K562 (cell line): ENCODE measurements around the gene TBC1D17. TPM values are rescaled to one million over a fixed set of nuclear protein-coding genes. Genes with fewer than 3 reads are reported as not detected.

Experiments used
- ATAC-seq: fragments of 200-7000 bp; cut with Tn5 transposase; 3 replicates; pipeline ENCODE4 v1.9.1; 2020; ENCODE audit warnings: moderate library complexity
- BruUV-seq: library from RNA; stranded (reverse); fragments of 400-500 nt; replicated peaks from 2 replicates; lab custom pipeline; 2021; lab: Mats Ljungman, UMichigan
- CTCF ChIA-PET: fragments of 300-600 bp; formaldehyde crosslinking; extraction: SDS; loops from one replicate; lab custom pipeline; 2021; ENCODE audit warnings: low intra/inter-chr PET ratio; lab: Yijun Ruan, JAX
- POLR2A ChIA-PET: fragments of 300-600, 350-650 bp; sonication (Branson Sonifier 250); formaldehyde crosslinking; extraction: SDS; loops from one replicate; lab custom pipeline; 2021; ENCODE audit warnings: antibody characterized with exemption, inconsistent platforms; lab: Yijun Ruan, JAX
- DNase-seq, 4 experiments: peaks; one replicate each; pipeline versions ENCODE4 v3.0.0 to v3.0.0-alpha.2; 2011 to 2018; ENCODE audit warnings: low spot score in 3 of 4, mixed read lengths in 3 of 4; ENCODE audit errors: extremely low read depth in 1 of 4
- FAIRE-seq: peaks from 2 replicates; lab custom pipeline; 2011; peaks lifted over from hg19 to GRCh38; lab: Jason Lieb, UNC
- H2AFZ ChIP-seq: 2 replicates; pipeline ENCODE4 v1.6.0; 2011; ENCODE audit warnings: low read depth, low read length, control low read depth, inconsistent platforms
- H3K27ac ChIP-seq: fragments of 200-600 bp; 3 replicates; pipeline ENCODE4 v1.8.0; 2011; ENCODE audit warnings: low read depth, mild to moderate bottlenecking, control low read depth, inconsistent platforms, low read length, moderate library complexity, mixed read lengths; ENCODE audit errors: extremely low read depth
- H3K27me3 ChIP-seq, 2 experiments: fragments of 300-600 bp in 1 of 2; 2 replicates in 1 of 2; 3 replicates in 1 of 2; pipeline versions ENCODE4 v1.6.0 to v1.8.0; 2011; ENCODE audit warnings: inconsistent platforms in 2 of 2, low read length in 2 of 2, mild to moderate bottlenecking in 1 of 2, mixed read lengths in 1 of 2, moderate library complexity in 1 of 2; ENCODE audit not compliant: control insufficient read depth in 2 of 2, insufficient read depth in 2 of 2
- H3K36me3 ChIP-seq: fragments of 300-600 bp; 3 replicates; pipeline ENCODE4 v1.8.0; 2011; ENCODE audit warnings: mild to moderate bottlenecking, low read length, inconsistent platforms; ENCODE audit not compliant: control insufficient read depth, insufficient read depth
- H3K4me1 ChIP-seq, 2 experiments: fragments of 200-600 bp in 1 of 2; replicated peaks in 1 of 2; 2 replicates in 1 of 2; 3 replicates in 1 of 2; pipeline versions ENCODE4 v1.5.1 to v1.8.0; 2011; ENCODE audit warnings: inconsistent platforms in 2 of 2, low read length in 2 of 2, mild to moderate bottlenecking in 1 of 2, mixed read lengths in 1 of 2, moderate library complexity in 1 of 2; ENCODE audit not compliant: control insufficient read depth in 2 of 2, insufficient read depth in 2 of 2
- H3K4me2 ChIP-seq: 2 replicates; pipeline ENCODE4 v1.6.1; 2011; ENCODE audit warnings: low read length, control low read depth, inconsistent platforms, mixed read lengths; ENCODE audit not compliant: insufficient read depth
- H3K4me3 ChIP-seq: fragments of 200-600 bp; sonication (generic), shearing (Covaris generic); 2 replicates; pipeline ENCODE4 v1.5.1; 2016; ENCODE audit warnings: control low read depth, inconsistent platforms
- H3K79me2 ChIP-seq: fragments of 200-600 bp; 3 replicates; pipeline ENCODE4 v1.8.0; 2011; ENCODE audit warnings: low read length, inconsistent platforms; ENCODE audit not compliant: control insufficient read depth, insufficient read depth
- H3K9ac ChIP-seq, 2 experiments: 2 replicates each; pipeline versions ENCODE4 v1.6.0 to v1.6.1; 2011; ENCODE audit warnings: low read depth in 2 of 2, low read length in 2 of 2, control low read depth in 1 of 2, inconsistent platforms in 1 of 2, mild to moderate bottlenecking in 1 of 2, mixed read lengths in 1 of 2; ENCODE audit not compliant: insufficient read depth in 1 of 2
- H3K9me1 ChIP-seq: one replicate; pipeline ENCODE4 v1.6.0; 2011; ENCODE audit warnings: inconsistent platforms, mild to moderate bottlenecking, low read length, moderate library complexity; ENCODE audit not compliant: control insufficient read depth, insufficient read depth
- H3K9me3 ChIP-seq: replicated peaks from 2 replicates; pipeline ENCODE4 v1.5.1; 2011; ENCODE audit warnings: low read depth, low read length, inconsistent platforms; ENCODE audit not compliant: control insufficient read depth, insufficient read depth
- H4K20me1 ChIP-seq: replicated peaks from 2 replicates; pipeline ENCODE4 v1.6.1; 2011; ENCODE audit warnings: low read length, inconsistent platforms, mixed read lengths; ENCODE audit not compliant: control insufficient read depth, insufficient read depth
- CHCHD3 ChIP-seq: fragments of 250-450 bp; sonication (Bioruptor Pico); IDR thresholded peaks from 2 replicates; pipeline ENCODE4 v2.1.2; 2022; ENCODE audit warnings: mild to moderate bottlenecking
- E2F3 ChIP-seq: fragments of 250-450 bp; sonication (Bioruptor Pico); IDR thresholded peaks from 2 replicates; pipeline ENCODE4 v1.4.0; 2020; ENCODE audit warnings: mild to moderate bottlenecking
- FOXA1 ChIP-seq: fragments of 450-650 bp; IDR thresholded peaks from 2 replicates; pipeline ENCODE4 v1.6.1; 2016; ENCODE audit warnings: mild to moderate bottlenecking, borderline replicate concordance
- NFXL1 ChIP-seq: fragments of 450-650 bp; formaldehyde crosslinking; IDR thresholded peaks from 2 replicates; pipeline ENCODE4 v1.4.0; 2021; ENCODE audit warnings: mild to moderate bottlenecking
- NR1H2 ChIP-seq: sonication (generic); formaldehyde crosslinking; IDR thresholded peaks from 2 replicates; pipeline ENCODE4 v1.4.0; 2020; ENCODE audit warnings: mild to moderate bottlenecking, missing genetic modification reagents
- ZKSCAN8 ChIP-seq: fragments of 200-800 bp; sonication (Bioruptor generic); IDR thresholded peaks from 2 replicates; pipeline ENCODE4 v1.6.1; 2016; ENCODE audit warnings: missing genetic modification characterization, missing compliant biosample characterization
- ZNF121 ChIP-seq: sonication (generic); formaldehyde crosslinking; conservative IDR thresholded peaks from 2 replicates; pipeline ENCODE4 v1.8.0; 2022; ENCODE audit warnings: missing genetic modification reagents
- ZNF707 ChIP-seq: fragments of 250-450 bp; sonication (Bioruptor Pico); conservative IDR thresholded peaks from 2 replicates; pipeline ENCODE4 v1.8.0; 2022; ENCODE audit warnings: inconsistent platforms, mild to moderate bottlenecking, moderate library complexity
- WGBS: fragments of 100-300 bp; shearing (Covaris generic); methylation state at CpG from one replicate; pipeline ENCODE4 v1.1.6; 2016; ENCODE audit warnings: low coverage, mixed read lengths; ENCODE audit not compliant: insufficient coverage; ENCODE audit errors: missing lambda C conversion rate; 5-methylcytosine and 5-hydroxymethylcytosine counted together
- in situ Hi-C: fragments of 300-500 bp; cut with MboI; formaldehyde crosslinking; loops from 4 replicates; pipeline ENCODE4 v1.15.0; 2018; ENCODE audit warnings: inconsistent platforms, mixed read lengths
- intact Hi-C: fragments of 100-400 bp; cut with micrococcal nuclease; formaldehyde crosslinking; loops from 2 replicates; pipeline ENCODE4 v1.14.2; 2022
- polyA plus RNA-seq, 8 experiments: library from polyadenylated mRNA; depleted of rRNA in 4 of 8; stranded (reverse) in 5 of 8; unstranded in 3 of 8; fragments of >200 nt; fragmentation: Nextera tagmentation in 2 of 8; fragmentation: Illumina TruSeq in 1 of 8; extraction: Ambion mirVana in 2 of 8; extraction: Trizol in 1 of 8; gene quantifications; 2 replicates each; pipeline versions ENCODE4 v1.2.1 to v1.2.3, GENCODE V29; 2011 to 2014; ENCODE audit warnings: inconsistent platforms in 1 of 8, missing spikeins in 1 of 8
- total RNA-seq, 7 experiments: library from RNA; depleted of rRNA in 6 of 7; stranded (reverse); fragments of >200 nt in 6 of 7; fragmentation: Illumina TruSeq in 2 of 7; extraction: Trizol in 2 of 7; gene quantifications; 2 replicates each; pipeline versions ENCODE4 v1.2.1 to v1.2.3, GENCODE V29; 2011 to 2021; ENCODE audit warnings: low replicate concordance in 1 of 7
- TF ChIP-seq, protein P1 (sequence below): fragments of 250-450 bp; sonication (Bioruptor Pico); IDR thresholded peaks from 2 replicates; pipeline ENCODE4 v1.8.0; 2022; ENCODE audit warnings: moderate library complexity, mild to moderate bottlenecking, inconsistent platforms

TBC1D17 gene
- total and polyA plus RNA-seq, 9 of the 15 experiments (the other 6 are each of a cell fraction or from before 2014, with no cell fraction given) = 0.42 to 16.0 (median 3.8) TPM

- DNase-seq (no peak), FAIRE-seq (no peak), ATAC-seq (no peak)
- H3K4me2 ChIP-seq = no peak overlapping the region
- peaks cover 0 to 26% of the 10 kb centered on the region in 2 experiments; a peak in 2 of 5 replicates for H3K4me1 ChIP-seq
- ChIA-PET POLR2A (interaction anchor here (0.7 to 13.2 kb wide), 6 partner anchors 9 to 49 kb away, joined by 3 to 105 read pairs (median 4); partner anchors contain the start of genes ATF5 and NUP62), CTCF (no interaction called here)
- H2AFZ ChIP-seq = no peak overlapping the region
- TF ChIP-seq E2F3 (CRISPR knock-in tag) (no peak), ZKSCAN8 (no peak), FOXA1 (no peak), ZNF121 (CRISPR knock-in tag) (peak; percentile 72), ZNF707 (CRISPR knock-in tag) (no peak), NR1H2 (CRISPR knock-in tag) (no peak), CHCHD3 (CRISPR knock-in tag) (no peak), NFXL1 (no peak)
- TF ChIP-seq, protein P1, sequence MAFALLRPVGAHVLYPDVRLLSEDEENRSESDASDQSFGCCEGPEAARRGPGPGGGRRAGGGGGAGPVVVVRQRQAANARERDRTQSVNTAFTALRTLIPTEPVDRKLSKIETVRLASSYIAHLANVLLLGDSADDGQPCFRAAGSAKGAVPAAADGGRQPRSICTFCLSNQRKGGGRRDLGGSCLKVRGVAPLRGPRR (CRISPR knock-in tag) = no peak
- no peak overlapping the region for H3K27ac ChIP-seq
- BruUV-seq = no TSS peak
- H3K9ac ChIP-seq = no peak overlapping the region
- no peaks in the 10 kb centered on the region for H3K9me3 ChIP-seq
- no peaks in the 10 kb centered on the region for H3K27me3 ChIP-seq
- H3K9me1 ChIP-seq = peaks cover 2% of the 10 kb centered on the region
- intact Hi-C loops (no loop called here), in situ Hi-C loops (no loop called here)
- no peak overlapping the region for H3K4me3 ChIP-seq
- peaks cover 89% of the 10 kb centered on the region for H3K79me2 ChIP-seq
- 90% methylated on average over 8 of the region's 8 CpGs for WGBS
- H4K20me1 ChIP-seq = peaks cover 53% of the 10 kb centered on the region
- peaks cover 90% of the 10 kb centered on the region; the same call in 2 of the 3 replicates for H3K36me3 ChIP-seq
These were observed 40.6 kb downstream of the TBC1D17 start for GRCh38 chr19:49918089-49918488.
